Measurements from ENCODE around the gene CDK5RAP2. TPM values are rescaled to one million over a fixed set of nuclear protein-coding genes. Genes with fewer than 3 reads are reported as not detected.

Gene CDK5RAP2
- total RNA-seq, 2 experiments from 2014 or later = 76.0 to 81.6 TPM

DNA sequence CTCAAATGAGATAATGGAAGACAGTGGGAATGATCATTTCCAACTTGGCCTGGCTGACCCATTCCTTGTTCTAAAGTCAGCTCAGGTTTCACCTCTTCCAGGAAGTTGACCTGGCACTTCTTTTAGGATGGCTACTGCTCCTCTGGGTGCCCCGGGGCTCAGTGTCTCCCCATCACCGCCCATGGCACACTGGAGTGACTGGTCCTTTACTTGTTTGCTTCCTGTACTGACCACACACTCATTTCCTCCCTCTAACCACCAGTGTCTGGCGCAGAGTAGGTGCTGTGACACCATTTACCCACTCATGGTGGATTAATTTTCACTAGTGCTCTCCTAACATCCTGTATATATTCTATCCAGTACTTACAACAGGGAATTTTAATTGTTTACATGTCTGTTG is 183.5 kb downstream of the CDK5RAP2 start:
- no peak overlapping the region for H3K4me3 ChIP-seq (ENCODE audit: low read depth, low read length, poor library complexity, severe bottlenecking)
- BruUV-seq (replicated peaks) = no TSS peak
- H3K4me2 ChIP-seq (ENCODE audit: low read length) = no peak overlapping the region
- no peak for TF ChIP-seq EZH2phosphoT487 (IDR thresholded peaks at IDR 0.05; ENCODE audit: borderline replicate concordance, low read depth, low read length)
- TF ChIP-seq CTCF (conservative IDR thresholded peaks at IDR 0.05; ENCODE audit: low read length) = no peak
- intact Hi-C loops (cut with micrococcal nuclease; ENCODE audit: unreplicated experiment) = no loop called here
- no peaks in the 10 kb centered on the region for H3K79me2 ChIP-seq (ENCODE audit: insufficient read depth, low read depth, low read length)
- H3K9me3 ChIP-seq (ENCODE audit: low read length) = no peaks in the 10 kb centered on the region
- POLR2A ChIA-PET = no interaction called here
- no peak overlapping the region for H3K27ac ChIP-seq (ENCODE audit: low read depth, low read length, poor library complexity, severe bottlenecking)
- no peak overlapping the region for H2AFZ ChIP-seq (ENCODE audit: low read length)
- no peaks in the 10 kb centered on the region for H4K20me1 ChIP-seq (ENCODE audit: insufficient read depth, low read length)
- no peak for DNase-seq (ENCODE audit: low spot score)
- H3K4me1 ChIP-seq (ENCODE audit: insufficient read depth, low read length, poor library complexity, severe bottlenecking) = no peaks in the 10 kb centered on the region
- no peaks in the 10 kb centered on the region for H3K9me2 ChIP-seq (ENCODE audit: insufficient read depth, low read length)
- CTCF ChIA-PET (ENCODE audit: unreplicated experiment) = no interaction called here
- H3K36me3 ChIP-seq (ENCODE audit: insufficient read depth, low read length) = peaks cover 96% of the 10 kb centered on the region

- POLR2A ChIA-PET = no interaction called here
- DNase-seq (ENCODE audit: low spot score) = no peak
- peaks cover 96% of the 10 kb centered on the region for H3K36me3 ChIP-seq (ENCODE audit: insufficient read depth, low read length)
- no TSS peak for BruUV-seq (replicated peaks)
- H3K4me3 ChIP-seq (ENCODE audit: low read depth, low read length, poor library complexity, severe bottlenecking) = no peak overlapping the region
- intact Hi-C loops (cut with micrococcal nuclease; ENCODE audit: unreplicated experiment) = no loop called here
- no peaks in the 10 kb centered on the region for H3K79me2 ChIP-seq (ENCODE audit: insufficient read depth, low read depth, low read length)
- no peaks in the 10 kb centered on the region for H4K20me1 ChIP-seq (ENCODE audit: insufficient read depth, low read length)
- no peak overlapping the region for H2AFZ ChIP-seq (ENCODE audit: low read length)
- H3K4me1 ChIP-seq (ENCODE audit: insufficient read depth, low read length, poor library complexity, severe bottlenecking) = no peaks in the 10 kb centered on the region
- CTCF ChIA-PET (ENCODE audit: unreplicated experiment) = no interaction called here
- H3K4me2 ChIP-seq (ENCODE audit: low read length) = no peak overlapping the region
- no peaks in the 10 kb centered on the region for H3K9me2 ChIP-seq (ENCODE audit: insufficient read depth, low read length)
- TF ChIP-seq CTCF (conservative IDR thresholded peaks at IDR 0.05; ENCODE audit: low read length) (no peak), EZH2phosphoT487 (IDR thresholded peaks at IDR 0.05; ENCODE audit: borderline replicate concordance, low read depth, low read length) (no peak)
- no peak overlapping the region for H3K27ac ChIP-seq (ENCODE audit: low read depth, low read length, poor library complexity, severe bottlenecking)
- no peaks in the 10 kb centered on the region for H3K9me3 ChIP-seq (ENCODE audit: low read length)
Observed at GRCh38 chr9:120395376-120395775, 184.6 kb downstream of the CDK5RAP2 start.

DNA sequence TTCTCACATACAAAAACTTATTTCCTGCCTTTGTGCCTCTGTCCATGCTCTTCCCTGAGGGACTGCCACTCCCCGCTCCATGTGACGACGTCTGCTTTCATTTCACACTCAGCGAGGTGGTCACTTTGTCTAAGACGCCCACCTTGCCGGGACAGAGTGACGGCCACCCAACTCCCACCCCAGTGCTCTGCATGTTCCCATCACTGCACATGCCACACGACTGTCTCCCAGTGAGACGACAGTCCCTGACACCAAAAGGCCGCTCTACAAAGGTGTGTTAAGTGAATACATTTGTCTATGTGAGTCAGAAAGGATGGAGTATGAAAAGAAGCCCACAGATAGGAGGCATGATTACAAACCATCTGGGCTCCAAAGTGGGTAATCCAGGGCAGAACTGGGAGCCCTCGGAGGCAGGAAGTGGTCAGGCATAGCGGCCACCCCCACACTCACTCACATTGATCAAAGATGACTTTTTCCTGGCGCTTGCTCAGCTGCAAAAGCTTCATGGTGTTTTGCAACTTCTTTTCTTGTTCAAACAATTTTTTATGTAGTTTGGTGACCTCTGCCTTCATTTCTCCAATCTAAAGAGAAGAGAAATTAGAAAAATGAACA is 185.8 kb downstream of the CDK5RAP2 start:
- CTCF ChIA-PET (ENCODE audit: unreplicated experiment) = no interaction called here
- no peak for DNase-seq (ENCODE audit: low spot score)

More for the DNA sequence above, 185.8 kb downstream of the CDK5RAP2 start:
- H3K4me2 ChIP-seq (ENCODE audit: low read length) = no peak overlapping the region
- no peaks in the 10 kb centered on the region for H4K20me1 ChIP-seq (ENCODE audit: insufficient read depth, low read length)
- intact Hi-C loops (cut with micrococcal nuclease; ENCODE audit: unreplicated experiment) = no loop called here
- TF ChIP-seq EZH2phosphoT487 (IDR thresholded peaks at IDR 0.05; ENCODE audit: borderline replicate concordance, low read depth, low read length) = no peak
- TF ChIP-seq CTCF (conservative IDR thresholded peaks at IDR 0.05; ENCODE audit: low read length) = no peak
- POLR2A ChIA-PET = no interaction called here
- H2AFZ ChIP-seq (ENCODE audit: low read length) = no peak overlapping the region
- H3K36me3 ChIP-seq (ENCODE audit: insufficient read depth, low read length) = peaks cover 96% of the 10 kb centered on the region
- H3K9me3 ChIP-seq (ENCODE audit: low read length) = no peaks in the 10 kb centered on the region
- no peaks in the 10 kb centered on the region for H3K9me2 ChIP-seq (ENCODE audit: insufficient read depth, low read length)
- no peaks in the 10 kb centered on the region for H3K79me2 ChIP-seq (ENCODE audit: insufficient read depth, low read depth, low read length)
- no peak overlapping the region for H3K4me3 ChIP-seq (ENCODE audit: low read depth, low read length, poor library complexity, severe bottlenecking)
- H3K4me1 ChIP-seq (ENCODE audit: insufficient read depth, low read length, poor library complexity, severe bottlenecking) = no peaks in the 10 kb centered on the region
- BruUV-seq (replicated peaks) = no TSS peak
- no peak overlapping the region for H3K27ac ChIP-seq (ENCODE audit: low read depth, low read length, poor library complexity, severe bottlenecking)

All from OCI-LY7 (cell line).